PFSK-1 (cell line): Measurements from ENCODE around the gene DAG1.

Source experiments
- FOXP2 ChIP-seq: optimal IDR thresholded peaks from 2 replicates; pipeline ENCODE3; 2011; ENCODE audit warnings: borderline replicate concordance, control low read depth, inconsistent platforms; ENCODE audit not compliant: insufficient read depth; ENCODE audit errors: extremely low read length, extremely low read depth
- POLR2AphosphoS5 ChIP-seq: IDR thresholded peaks from 2 replicates; pipeline ENCODE4 v1.6.1; 2012; ENCODE audit warnings: low read depth, mild to moderate bottlenecking, control low read depth, low read length, moderate library complexity
- REST ChIP-seq, 2 experiments: IDR thresholded peaks; 2 replicates each; pipeline versions ENCODE4 v1.6.1 to v1.8.0; 2011 to 2012; ENCODE audit warnings: low read depth in 2 of 2, low read length in 2 of 2, control low read depth in 1 of 2, inconsistent platforms in 1 of 2, mild to moderate bottlenecking in 1 of 2, moderate library complexity in 1 of 2; ENCODE audit not compliant: insufficient read depth in 1 of 2
- SIN3A ChIP-seq: IDR thresholded peaks from 2 replicates; pipeline ENCODE4 v1.6.1; 2012; ENCODE audit warnings: mild to moderate bottlenecking, low read length, moderate library complexity, borderline replicate concordance; ENCODE audit not compliant: insufficient read depth
- TAF1 ChIP-seq: IDR thresholded peaks from 2 replicates; pipeline ENCODE4 v1.6.1; 2012; ENCODE audit warnings: low read length, control low read depth, borderline replicate concordance; ENCODE audit not compliant: insufficient read depth

DAG1 gene

GRCh38 chr3:49563766-49564165 is 93.7 kb downstream of the DAG1 start:
- TF ChIP-seq SIN3A (no peak), POLR2AphosphoS5 (no peak), FOXP2 (no peak), REST (IDR thresholded peaks at IDR 0.05; ENCODE audit: insufficient read depth in 1 of 2, low read depth in 2 of 2, low read length in 2 of 2) (no peak), TAF1 (no peak)

GRCh38 chr3:49566312-49566711 is 96.2 kb downstream of the DAG1 start:
- TF ChIP-seq TAF1 (no peak), POLR2AphosphoS5 (no peak), FOXP2 (no peak), SIN3A (no peak), REST (IDR thresholded peaks at IDR 0.05; ENCODE audit: insufficient read depth in 1 of 2, low read depth in 2 of 2, low read length in 2 of 2) (no peak)

GRCh38 chr3:49567406-49567805 is 97.3 kb downstream of the DAG1 start:
- no peak for TF ChIP-seq REST (IDR thresholded peaks at IDR 0.05; ENCODE audit: insufficient read depth in 1 of 2, low read depth in 2 of 2, low read length in 2 of 2)
- TF ChIP-seq POLR2AphosphoS5, result no peak
- no peak for TF ChIP-seq FOXP2
- TF ChIP-seq TAF1, result no peak
- TF ChIP-seq SIN3A, result no peak

GRCh38 chr3:49568965-49569364 is 98.9 kb downstream of the DAG1 start:
- no peak for TF ChIP-seq TAF1

GRCh38 chr3:49570028-49570654 is 100.1 kb downstream of the DAG1 start:
- TF ChIP-seq REST (IDR thresholded peaks at IDR 0.05; ENCODE audit: insufficient read depth in 1 of 2, low read depth in 2 of 2, low read length in 2 of 2), result no peak
- no peak for TF ChIP-seq TAF1
- TF ChIP-seq FOXP2, result no peak
- TF ChIP-seq POLR2AphosphoS5, result no peak
- no peak for TF ChIP-seq SIN3A
